ENCODE measurements around the gene IP6K1. TPM values are rescaled to one million over a fixed set of nuclear protein-coding genes. Genes with fewer than 3 reads are reported as not detected.
A peak's percentile ranks its signal among the peaks of the same experiment; 100 is the strongest.

IP6K1 gene
- polyA plus RNA-seq, 4 donors, result 14.8 to 27.1 (median 18.2) TPM

DNA sequence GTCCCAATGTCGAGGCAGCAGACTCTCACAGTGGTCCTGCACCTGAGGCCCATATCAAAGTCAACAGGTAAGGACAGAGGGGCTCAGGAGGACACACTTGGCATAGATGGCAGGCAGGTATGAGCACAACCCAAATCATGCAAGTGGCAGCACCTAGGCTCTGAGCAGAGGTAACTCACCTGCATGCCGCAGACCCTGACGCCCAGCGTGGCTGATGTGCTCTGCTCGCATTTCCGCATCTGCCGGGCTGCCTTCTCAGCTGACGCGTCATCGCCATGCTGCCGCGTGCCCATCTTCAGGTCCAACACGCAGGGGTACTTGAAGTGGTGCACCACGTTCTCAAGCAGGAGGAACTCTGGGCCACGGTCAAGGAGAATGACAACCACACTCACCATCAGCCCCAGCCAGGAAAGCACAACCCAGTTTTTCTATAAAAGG lies 58.4 kb downstream of the IP6K1 start:
- Histone ChIP-seq H3K27ac (ENCODE audit: low read depth in 1 of 3, low read length in 2 of 3) (no peak overlapping the region), H3K36me3 (ENCODE audit: control insufficient read depth in 3 of 3, insufficient read depth in 2 of 3, low read depth in 1 of 3, low read length in 3 of 3) (peaks cover 10 to 69% (median 14%) of the 10 kb centered on the region in 3 donors)

DNA sequence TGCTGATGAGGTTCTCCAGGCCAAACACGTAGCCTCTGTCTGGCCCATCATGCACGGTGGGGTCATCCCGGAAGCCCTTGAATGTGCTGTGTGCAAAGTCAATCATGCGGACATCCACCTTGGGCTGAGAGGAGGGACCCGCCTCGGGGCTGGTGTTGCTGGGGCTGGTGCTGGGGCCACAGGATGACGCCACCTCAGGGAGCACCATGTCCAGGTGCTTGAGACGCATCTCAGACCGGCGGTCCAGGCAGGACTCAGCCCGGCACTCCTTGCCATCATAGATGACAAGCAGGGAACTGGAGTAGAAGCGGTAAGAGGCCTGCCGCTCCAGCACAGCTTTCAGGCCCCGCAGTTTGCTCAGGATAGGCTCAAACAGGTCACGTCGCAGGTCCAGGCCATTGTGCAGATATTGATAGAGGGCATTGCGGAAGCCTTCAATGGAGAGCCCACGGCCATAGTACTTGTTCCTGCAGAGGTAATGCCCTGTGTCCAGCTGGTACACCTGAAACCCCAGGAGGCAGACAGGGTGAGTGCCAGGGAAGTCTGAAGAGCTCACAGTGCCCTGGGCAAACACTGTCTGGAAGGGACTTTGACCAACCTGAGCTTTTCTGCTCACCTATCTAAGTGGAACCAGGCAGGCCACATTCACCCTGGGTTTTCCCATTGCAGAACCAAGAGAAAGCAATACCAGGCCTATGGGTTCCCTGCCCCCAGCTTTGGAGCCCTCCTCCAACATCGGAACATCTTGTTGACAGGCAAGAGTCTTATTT lies 59.0 kb downstream of the IP6K1 start:
- DNase-seq (peak in 1 of 2 donors; percentile 65), FAIRE-seq (no peak)
- 84 to 88% (median 86%) methylated on average over 18 to 19 of the region's 19 CpGs for WGBS, 3 donors
- Histone ChIP-seq H3K36me3 (ENCODE audit: control insufficient read depth in 3 of 3, insufficient read depth in 2 of 3, low read depth in 1 of 3, low read length in 3 of 3) (peaks cover 6 to 69% (median 8%) of the 10 kb centered on the region in 3 donors), H3K4me3 (ENCODE audit: low read depth in 1 of 3, low read length in 3 of 3) (no peak overlapping the region), H3K27ac (ENCODE audit: low read depth in 1 of 3, low read length in 2 of 3) (no peak overlapping the region), H3K9me3 (ENCODE audit: control insufficient read depth in 2 of 2, insufficient read depth in 1 of 2, low read depth in 1 of 2, low read length in 1 of 2) (no peaks in the 10 kb centered on the region), H3K27me3 (ENCODE audit: control insufficient read depth in 3 of 3, insufficient read depth in 3 of 3, low read length in 3 of 3) (no peaks in the 10 kb centered on the region), H3K4me1 (ENCODE audit: control insufficient read depth in 3 of 3, insufficient read depth in 2 of 3, low read depth in 1 of 3, low read length in 2 of 3) (peaks cover 0 to 19% (median 0%) of the 10 kb centered on the region in 3 donors)

More for the DNA sequence above, 58.4 kb downstream of the IP6K1 start:
- H3K4me3 ChIP-seq (ENCODE audit: low read depth in 1 of 3, low read length in 3 of 3), result no peak overlapping the region
- no peaks in the 10 kb centered on the region for H3K27me3 ChIP-seq (ENCODE audit: control insufficient read depth in 3 of 3, insufficient read depth in 3 of 3, low read length in 3 of 3)
- 95 to 96% (median 95%) methylated on average over 15 of the region's 15 CpGs for WGBS, 3 donors
- DNase-seq (no peak), FAIRE-seq (no peak)
- peaks cover 0 to 14% (median 0%) of the 10 kb centered on the region in 3 donors for H3K4me1 ChIP-seq (ENCODE audit: control insufficient read depth in 3 of 3, insufficient read depth in 2 of 3, low read depth in 1 of 3, low read length in 2 of 3)
- H3K9me3 ChIP-seq (ENCODE audit: control insufficient read depth in 2 of 2, insufficient read depth in 1 of 2, low read depth in 1 of 2, low read length in 1 of 2), result no peaks in the 10 kb centered on the region

DNA sequence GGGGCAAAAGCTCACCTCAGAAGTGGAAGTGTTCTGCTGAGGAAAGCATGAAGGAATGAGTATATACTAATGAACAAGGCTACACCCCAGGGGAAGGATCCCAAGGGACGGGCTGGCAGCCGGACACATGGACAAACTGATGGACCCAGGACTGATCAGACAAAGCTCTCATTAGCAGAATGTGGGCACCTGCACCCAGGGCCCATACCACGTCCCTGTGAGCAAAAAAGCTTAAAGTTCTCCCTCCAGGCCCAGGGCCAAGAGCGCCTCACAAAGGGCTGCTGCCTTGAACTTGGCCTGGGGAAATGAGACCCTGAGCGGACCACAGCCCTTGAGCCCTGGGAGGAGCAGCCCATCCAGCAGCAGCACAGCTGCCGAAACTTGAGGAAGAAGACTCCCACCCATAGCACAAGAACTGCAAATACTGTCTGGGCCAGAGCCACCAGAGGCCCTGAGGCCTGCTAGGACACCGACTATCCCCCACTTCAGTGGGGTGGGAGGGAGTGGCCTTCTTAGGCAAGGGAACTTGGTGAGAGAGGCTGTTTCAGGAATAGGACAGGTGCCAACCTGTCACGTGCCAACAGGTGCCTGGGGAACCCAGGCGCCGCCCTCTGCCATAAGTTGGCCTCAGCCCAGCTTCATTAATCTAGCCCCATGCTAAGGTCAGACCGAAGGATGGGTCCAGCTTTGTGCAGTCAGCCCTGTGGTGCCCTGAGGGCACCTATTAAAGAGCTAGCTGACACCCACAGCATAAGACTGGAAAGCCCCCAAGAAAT lies 60.2 kb downstream of the IP6K1 start:
- WGBS, 3 donors, result 54 to 77% (median 56%) methylated on average over 11 of the region's 11 CpGs
- Histone ChIP-seq H3K9me3 (ENCODE audit: control insufficient read depth in 2 of 2, insufficient read depth in 1 of 2, low read depth in 1 of 2, low read length in 1 of 2) (no peaks in the 10 kb centered on the region), H3K27me3 (ENCODE audit: control insufficient read depth in 3 of 3, insufficient read depth in 3 of 3, low read length in 3 of 3) (no peaks in the 10 kb centered on the region), H3K4me1 (ENCODE audit: control insufficient read depth in 3 of 3, insufficient read depth in 2 of 3, low read depth in 1 of 3, low read length in 2 of 3) (peaks cover 0 to 19% (median 0%) of the 10 kb centered on the region in 3 donors), H3K36me3 (ENCODE audit: control insufficient read depth in 3 of 3, insufficient read depth in 2 of 3, low read depth in 1 of 3, low read length in 3 of 3) (peaks cover 4 to 72% (median 6%) of the 10 kb centered on the region in 3 donors), H3K4me3 (ENCODE audit: low read depth in 1 of 3, low read length in 3 of 3) (no peak overlapping the region), H3K27ac (ENCODE audit: low read depth in 1 of 3, low read length in 2 of 3) (peak overlapping the region in 2 of 3 donors; percentile 30 to 47)
- FAIRE-seq (no peak), DNase-seq (peak in 1 of 2 donors; percentile 83)

DNA sequence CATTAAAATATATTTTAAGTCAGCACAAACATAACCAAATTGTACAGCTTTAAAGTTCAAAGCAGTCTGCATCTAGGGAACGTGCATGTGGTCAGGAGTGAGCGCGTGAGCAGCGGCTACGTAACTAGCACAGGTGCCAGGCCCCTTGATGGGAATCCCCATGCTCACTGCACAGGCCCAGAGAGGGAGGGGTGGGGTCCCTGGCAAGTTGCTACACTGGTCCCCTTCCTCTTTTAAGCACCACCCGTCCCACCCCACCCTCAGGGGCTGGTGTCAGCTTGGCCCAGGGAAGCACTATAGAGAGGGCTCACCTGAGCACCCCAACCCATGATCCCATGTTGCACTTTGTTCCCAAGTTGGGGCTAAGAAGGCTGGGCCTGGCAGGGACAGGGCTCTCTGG lies 61.8 kb downstream of the IP6K1 start:
- Histone ChIP-seq H3K4me3 (ENCODE audit: low read depth in 1 of 3, low read length in 3 of 3) (peak overlapping the region in 2 of 3 donors; percentile 64 to 86), H3K4me1 (ENCODE audit: control insufficient read depth in 3 of 3, insufficient read depth in 2 of 3, low read depth in 1 of 3, low read length in 2 of 3) (peaks cover 0 to 19% (median 0%) of the 10 kb centered on the region in 3 donors), H3K9me3 (ENCODE audit: control insufficient read depth in 2 of 2, insufficient read depth in 1 of 2, low read depth in 1 of 2, low read length in 1 of 2) (no peaks in the 10 kb centered on the region), H3K27ac (ENCODE audit: low read depth in 1 of 3, low read length in 2 of 3) (peak overlapping the region; percentile 90 to 99 (median 91)), H3K36me3 (ENCODE audit: control insufficient read depth in 3 of 3, insufficient read depth in 2 of 3, low read depth in 1 of 3, low read length in 3 of 3) (peaks cover 0 to 68% (median 4%) of the 10 kb centered on the region in 3 donors), H3K27me3 (ENCODE audit: control insufficient read depth in 3 of 3, insufficient read depth in 3 of 3, low read length in 3 of 3) (no peaks in the 10 kb centered on the region)
- FAIRE-seq (no peak), DNase-seq (peak; percentile 46 to 55)
- WGBS, 3 donors, result 20 to 25% (median 21%) methylated on average over 6 of the region's 6 CpGs

DNA sequence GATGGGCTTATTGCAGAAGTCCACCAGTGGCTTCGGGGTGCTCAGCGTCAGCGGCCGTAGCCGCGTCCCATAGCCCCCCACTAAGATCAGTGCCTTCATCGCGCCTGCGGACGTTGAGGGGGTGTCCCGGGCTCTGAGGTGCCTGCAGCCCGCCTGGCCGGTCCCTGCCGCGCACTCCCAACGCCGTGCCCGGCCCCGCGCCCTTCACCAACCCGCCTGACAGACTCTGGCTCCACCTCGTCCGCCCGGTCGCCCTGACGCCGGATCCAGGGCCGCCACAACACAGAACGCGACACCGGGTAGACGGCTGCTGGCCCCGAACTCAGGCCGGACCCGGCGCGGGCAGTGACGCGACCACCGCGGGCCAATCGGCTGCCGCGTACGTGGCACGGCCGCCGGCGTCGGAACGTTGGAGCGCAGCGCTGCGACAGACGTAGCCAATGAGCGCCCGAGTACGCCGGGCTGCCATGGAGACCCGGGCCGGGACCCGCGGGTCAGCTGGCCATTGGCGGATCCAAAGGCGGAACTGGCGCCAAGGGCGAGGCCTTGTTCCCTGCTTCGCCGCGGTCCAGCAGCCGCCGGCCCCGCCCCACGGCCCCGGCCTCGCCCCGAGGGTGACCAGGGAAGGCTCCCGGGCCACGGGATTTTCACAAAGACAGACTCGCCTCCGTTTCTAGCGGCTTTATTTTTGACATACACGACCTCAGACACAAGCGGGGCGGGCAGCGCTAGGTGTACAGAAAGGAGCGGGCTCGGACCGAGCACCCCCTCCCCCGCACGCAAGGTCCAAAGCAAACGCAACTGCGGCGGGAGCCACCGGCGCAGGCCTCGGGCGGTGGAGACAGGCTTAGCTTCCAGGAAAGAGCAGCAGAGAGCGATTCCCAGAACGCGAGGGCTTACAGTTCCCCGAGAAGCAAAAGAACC lies 62.5 kb downstream of the IP6K1 start, which contains the start of gene GMPPB:
TSS of gene GMPPB (minus strand) at position 324 of the 924 bp plus-strand sequence. CDS start at position 99, 225 bp downstream.
- DNase-seq, result peak; percentile 98
- peak within 1 kb of the TSS; percentile 78 to 98 (median 86) for H3K4me3 ChIP-seq (ENCODE audit: low read depth in 1 of 3, low read length in 3 of 3)
- H3K27ac ChIP-seq (ENCODE audit: low read depth in 1 of 3, low read length in 2 of 3), result peak within 1 kb of the TSS; percentile 97 to 99 (median 99)
- no peaks in the 10 kb centered on the region for H3K27me3 ChIP-seq (ENCODE audit: control insufficient read depth in 3 of 3, insufficient read depth in 3 of 3, low read length in 3 of 3)
- peaks cover 0 to 24% (median 0%) of the 10 kb centered on the region in 3 donors for H3K4me1 ChIP-seq (ENCODE audit: control insufficient read depth in 3 of 3, insufficient read depth in 2 of 3, low read depth in 1 of 3, low read length in 2 of 3)
- WGBS, 3 donors, result 0 to 1% (median 1%) methylated on average over 95 to 102 of the region's 102 CpGs
- no peaks in the 10 kb centered on the region for H3K9me3 ChIP-seq (ENCODE audit: control insufficient read depth in 2 of 2, insufficient read depth in 1 of 2, low read depth in 1 of 2, low read length in 1 of 2)
- FAIRE-seq, result no peak
- H3K36me3 ChIP-seq (ENCODE audit: control insufficient read depth in 3 of 3, insufficient read depth in 2 of 3, low read depth in 1 of 3, low read length in 3 of 3), result peaks cover 0 to 64% (median 4%) of the 10 kb centered on the region in 3 donors

DNA sequence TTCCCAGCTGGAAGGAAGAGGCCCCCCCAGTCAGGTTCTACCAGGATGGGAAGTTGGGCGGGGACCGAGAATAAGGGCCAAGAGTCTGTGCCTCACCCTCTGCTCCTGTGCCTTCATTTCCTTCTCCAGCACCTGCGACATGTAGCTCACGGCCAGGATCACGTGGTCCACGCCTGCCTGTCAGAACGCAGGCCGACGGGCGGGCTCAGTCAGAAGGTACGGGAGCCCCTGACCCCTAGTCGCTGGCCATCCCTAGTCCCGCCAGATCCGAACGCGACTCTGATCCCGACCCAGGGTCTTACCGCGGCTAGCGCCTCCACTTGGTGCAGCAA lies 63.1 kb downstream of the IP6K1 start:
- no peaks in the 10 kb centered on the region for H3K27me3 ChIP-seq (ENCODE audit: control insufficient read depth in 3 of 3, insufficient read depth in 3 of 3, low read length in 3 of 3)
- H3K27ac ChIP-seq (ENCODE audit: low read depth in 1 of 3, low read length in 2 of 3), result peak overlapping the region; percentile 97 to 99 (median 99)
- peak overlapping the region; percentile 78 to 98 (median 86) for H3K4me3 ChIP-seq (ENCODE audit: low read depth in 1 of 3, low read length in 3 of 3)
- H3K36me3 ChIP-seq (ENCODE audit: control insufficient read depth in 3 of 3, insufficient read depth in 2 of 3, low read depth in 1 of 3, low read length in 3 of 3), result peaks cover 0 to 67% (median 4%) of the 10 kb centered on the region in 3 donors
- 1% methylated on average over 19 to 20 of the region's 20 CpGs for WGBS, 3 donors
- DNase-seq, result peak; percentile 85 to 90
- H3K9me3 ChIP-seq (ENCODE audit: control insufficient read depth in 2 of 2, insufficient read depth in 1 of 2, low read depth in 1 of 2, low read length in 1 of 2), result no peaks in the 10 kb centered on the region
- no peak for FAIRE-seq
- peaks cover 0 to 31% (median 0%) of the 10 kb centered on the region in 3 donors for H3K4me1 ChIP-seq (ENCODE audit: control insufficient read depth in 3 of 3, insufficient read depth in 2 of 3, low read depth in 1 of 3, low read length in 2 of 3)

DNA sequence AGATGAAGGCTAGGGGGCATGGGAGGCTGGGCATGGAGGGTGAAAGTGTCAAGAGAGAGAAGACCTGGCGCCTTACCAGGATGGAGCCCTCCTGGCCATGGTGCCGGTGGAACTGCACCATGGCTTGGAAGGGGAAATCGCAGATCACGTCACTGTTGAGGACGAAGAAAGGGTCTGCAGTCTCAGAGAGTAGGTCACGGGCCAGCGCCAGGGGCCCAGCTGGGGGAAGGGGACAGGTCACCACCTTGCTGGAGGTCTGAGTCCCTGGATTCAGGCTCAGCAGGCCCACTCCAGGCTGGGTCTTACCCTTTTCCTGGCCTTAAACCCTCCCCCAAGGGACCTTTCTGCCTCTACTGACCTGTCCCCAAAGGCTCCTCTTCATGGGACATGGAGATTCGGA lies 63.4 kb downstream of the IP6K1 start:
- FAIRE-seq, result no peak
- no peak for DNase-seq
- H3K27me3 ChIP-seq (ENCODE audit: control insufficient read depth in 3 of 3, insufficient read depth in 3 of 3, low read length in 3 of 3), result no peaks in the 10 kb centered on the region
- no peaks in the 10 kb centered on the region for H3K9me3 ChIP-seq (ENCODE audit: control insufficient read depth in 2 of 2, insufficient read depth in 1 of 2, low read depth in 1 of 2, low read length in 1 of 2)
- H3K4me3 ChIP-seq (ENCODE audit: low read depth in 1 of 3, low read length in 3 of 3), result peak overlapping the region; percentile 78 to 98 (median 86)
- H3K27ac ChIP-seq (ENCODE audit: low read depth in 1 of 3, low read length in 2 of 3), result peak overlapping the region; percentile 97 to 99 (median 99)
- 39 to 67% (median 46%) methylated on average over 8 of the region's 8 CpGs for WGBS, 3 donors
- peaks cover 0 to 68% (median 4%) of the 10 kb centered on the region in 3 donors for H3K36me3 ChIP-seq (ENCODE audit: control insufficient read depth in 3 of 3, insufficient read depth in 2 of 3, low read depth in 1 of 3, low read length in 3 of 3)
- H3K4me1 ChIP-seq (ENCODE audit: control insufficient read depth in 3 of 3, insufficient read depth in 2 of 3, low read depth in 1 of 3, low read length in 2 of 3), result peaks cover 0 to 34% (median 0%) of the 10 kb centered on the region in 3 donors

Data from small intestine (tissue), 7 donors.